HG03460 (cell line): Measurements from ENCODE around the gene APC.
A peak's percentile ranks its signal among the peaks of the same experiment; 100 is the strongest.
"Not testable (repeated sequence)": the region's sequence is repeated elsewhere in the genome, so short reads cannot be mapped to it uniquely, and the experiment has no call there.

Source experiments
- ATAC-seq: cut with Tn5 transposase; IDR thresholded peaks from one replicate; pipeline ENCODE4 v1.9.1; 2021; ENCODE audit not compliant: unreplicated experiment

APC gene

GRCh38 chr5:112848116-112848811, 110.6 kb downstream of the APC start:
- peak; percentile 96 for ATAC-seq

GRCh38 chr5:112849912-112850311, 112.2 kb downstream of the APC start:
- ATAC-seq, result no peak

GRCh38 chr5:112854651-112855050, 117.0 kb downstream of the APC start:
- ATAC-seq, result no peak

GRCh38 chr5:112857866-112858265, 120.2 kb downstream of the APC start:
- no peak for ATAC-seq

- not testable (repeated sequence) for ATAC-seq
These were observed 122.9 kb downstream of the APC start for GRCh38 chr5:112860571-112860928.

GRCh38 chr5:112860929-112861637, 123.4 kb downstream of the APC start, which contains the start of gene SRP19:
TSS of gene SRP19 (plus strand) at chr5:112861287. CDS start at chr5:112861377, 90 bp downstream.
- ATAC-seq, result peak; percentile 99

GRCh38 chr5:112861638-112861985, 123.9 kb downstream of the APC start:
- ATAC-seq, result no peak

GRCh38 chr5:112862085-112862484, 124.4 kb downstream of the APC start:
- no peak for ATAC-seq

GRCh38 chr5:112863549-112863948, 125.9 kb downstream of the APC start:
- ATAC-seq, result no peak

- no peak for ATAC-seq
These were observed 127.4 kb downstream of the APC start for GRCh38 chr5:112865128-112865527.

- ATAC-seq, result no peak
These were observed 129.1 kb downstream of the APC start for GRCh38 chr5:112866739-112867138.

GRCh38 chr5:112867411-112867810, 129.7 kb downstream of the APC start:
- no peak for ATAC-seq

- peak; percentile 81 for ATAC-seq
These were observed 132.3 kb downstream of the APC start for GRCh38 chr5:112869948-112870347.

GRCh38 chr5:112870966-112871365, 133.3 kb downstream of the APC start:
- no peak for ATAC-seq

GRCh38 chr5:112876362-112876761, 138.7 kb downstream of the APC start:
- no peak for ATAC-seq

GRCh38 chr5:112878101-112878500, 140.4 kb downstream of the APC start:
- no peak for ATAC-seq

- ATAC-seq, result no peak
These were observed 141.1 kb downstream of the APC start for GRCh38 chr5:112878760-112879159.

GRCh38 chr5:112880219-112880964, 142.7 kb downstream of the APC start:
- no peak for ATAC-seq

GRCh38 chr5:112883192-112883591, 145.5 kb downstream of the APC start:
- ATAC-seq, result no peak

- no peak for ATAC-seq
These were observed 147.3 kb downstream of the APC start for GRCh38 chr5:112885001-112885400.

- ATAC-seq, result no peak
These were observed 149.3 kb downstream of the APC start for GRCh38 chr5:112886975-112887374.

- ATAC-seq, result not testable (repeated sequence)
These were observed 154.4 kb downstream of the APC start for GRCh38 chr5:112892066-112892465.
